T-cell (primary cell): ENCODE measurements around the gene PSIP1. TPM values are rescaled to one million over a fixed set of nuclear protein-coding genes. Genes with fewer than 3 reads are reported as not detected.
A peak's percentile ranks its signal among the peaks of the same experiment; 100 is the strongest.

Experiments
- ATAC-seq, 4 experiments: fragments of 200-7000 bp in 3 of 4; fragments of 150-1000 bp in 1 of 4; cut with Tn5 transposase; replicated peaks in 1 of 4; 1 replicate in 3 of 4; 2 replicates in 1 of 4; pipeline ENCODE4 v1.10.0; 2021; ENCODE audit warnings: moderate library complexity in 3 of 4, mild to moderate bottlenecking in 2 of 4, moderate number of reproducible peaks in 1 of 4
- CTCF ChIA-PET, 2 donors: fragments of 300-600 bp; sonication (Branson Sonifier 250); formaldehyde crosslinking; loops; one replicate each; lab custom pipeline; 2022; ENCODE audit warnings: antibody characterized with exemption in 2 of 2; lab: Charles Lee
- POLR2A ChIA-PET, 2 donors: fragments of 300-600 bp; sonication (Branson Sonifier 250); formaldehyde crosslinking; loops; one replicate each; lab custom pipeline; 2022; ENCODE audit warnings: antibody characterized with exemption in 2 of 2; lab: Charles Lee
- DNase-seq, 35 experiments: peaks; one replicate each; pipeline versions ENCODE4 v3.0.0 to v3.0.0-alpha.2; 2013 to 2023
- H3K27ac ChIP-seq: one replicate; pipeline ENCODE4 v1.5.1; 2013; ENCODE audit warnings: low read length
- H3K27me3 ChIP-seq, 2 experiments: replicated peaks in 1 of 2; 1 replicate in 1 of 2; 2 replicates in 1 of 2; pipeline versions ENCODE4 v1.6.1 to v1.7.0; 2013; ENCODE audit warnings: low read length in 1 of 2, mixed read lengths in 1 of 2; ENCODE audit not compliant: control insufficient read depth in 2 of 2, insufficient read depth in 2 of 2; ENCODE audit errors: extremely low read depth in 1 of 2
- H3K36me3 ChIP-seq, 2 donors: 1 replicate in 1 of 2; 2 replicates in 1 of 2; pipeline versions ENCODE4 v1.6.1 to v1.7.0; 2013; ENCODE audit warnings: low read length in 1 of 2; ENCODE audit not compliant: control insufficient read depth in 2 of 2, insufficient read depth in 1 of 2; ENCODE audit errors: extremely low read depth in 1 of 2
- H3K4me1 ChIP-seq, 2 experiments: 1 replicate in 1 of 2; 2 replicates in 1 of 2; pipeline versions ENCODE4 v1.6.1 to v1.7.0; 2013; ENCODE audit warnings: low read length in 2 of 2, mixed read lengths in 1 of 2; ENCODE audit not compliant: insufficient read depth in 2 of 2, control insufficient read depth in 1 of 2; ENCODE audit errors: extremely low read depth in 1 of 2
- H3K4me3 ChIP-seq, 2 donors: 1 replicate in 1 of 2; 2 replicates in 1 of 2; pipeline versions ENCODE4 v1.5.1 to v1.7.0; 2013; ENCODE audit warnings: mild to moderate bottlenecking in 2 of 2, low read length in 1 of 2, moderate library complexity in 1 of 2; ENCODE audit not compliant: control insufficient read depth in 1 of 2; ENCODE audit errors: extremely low read depth in 1 of 2
- H3K9me3 ChIP-seq: 2 replicates; pipeline ENCODE4 v1.7.0; 2013
- H3K27ac Mint-ChIP-seq, 2 donors: one replicate each; pipeline ENCODE4 v1.8.0; 2020 to 2021; ENCODE audit warnings: mild to moderate bottlenecking in 2 of 2, mixed read lengths in 2 of 2
- H3K27me3 Mint-ChIP-seq, 2 donors: one replicate each; pipeline ENCODE4 v1.8.0; 2021 to 2022; ENCODE audit warnings: mixed read lengths in 2 of 2
- H3K36me3 Mint-ChIP-seq: one replicate; pipeline ENCODE4 v1.8.0; 2021; ENCODE audit warnings: mixed read lengths
- H3K4me1 Mint-ChIP-seq, 3 donors: one replicate each; pipeline ENCODE4 v1.8.0; 2020 to 2022; ENCODE audit warnings: mixed read lengths in 3 of 3, mild to moderate bottlenecking in 1 of 3
- H3K4me3 Mint-ChIP-seq, 3 donors: one replicate each; pipeline ENCODE4 v1.8.0; 2020 to 2022; ENCODE audit warnings: mild to moderate bottlenecking in 3 of 3, mixed read lengths in 3 of 3, moderate library complexity in 3 of 3
- H3K9me3 Mint-ChIP-seq, 3 donors: one replicate each; pipeline ENCODE4 v1.8.0; 2020 to 2022; ENCODE audit warnings: mixed read lengths in 3 of 3
- WGBS: methylation state at CpG from one replicate; pipeline ENCODE4 v1.1.5; 2013; ENCODE audit warnings: missing lambda C conversion rate; ENCODE audit not compliant: insufficient coverage; 5-methylcytosine and 5-hydroxymethylcytosine counted together
- total RNA-seq, 35 experiments: library from RNA in 6 of 35; stranded (reverse) in 6 of 35; fragments of 120-200 nt in 1 of 35; gene quantifications; one replicate each; pipeline versions ENCODE4 v1.2.1 to v1.2.4 and lab custom pipeline; 2013 to 2026

The PSIP1 gene
- total RNA-seq, 5 donors from 2014 or later (not counting 1 experiment from before 2014, with no cell fraction given) = 125 to 140 (median 132) TPM

GRCh38 chr9:15512204-15512603 lies 1.4 kb upstream of the PSIP1 start:
- Histone ChIP-seq H3K36me3 (peaks cover 0 to 4% of the 10 kb centered on the region in 2 donors), H3K4me1 (peaks cover 9 to 35% of the 10 kb centered on the region in 2 experiments), H3K27me3 (no peaks in the 10 kb centered on the region), H3K4me3 (no peak overlapping the region), H3K9me3 (no peaks in the 10 kb centered on the region), H3K27ac (peak overlapping the region; percentile 99)
- peak overlapping the region; percentile 71 to 100 for H3K27ac Mint-ChIP-seq
- peak overlapping the region in 2 of 3 donors; percentile 22 to 98 for H3K4me3 Mint-ChIP-seq
- CTCF ChIA-PET = interaction anchor here in 1 of 2 donors (1.2 to 1.8 kb wide), 4 partner anchors 21 to 94 kb away, joined by 5 to 9 read pairs (median 6); partner anchors contain the start of gene CCDC171
- POLR2A ChIA-PET = interaction anchor here (0.5 to 1.7 kb wide), 2 partner anchors 22 to 79 kb away, joined by 3 to 7 read pairs; no protein-coding TSS in a partner anchor
- WGBS = 100% methylated on average over 1 of the region's 1 CpG
- H3K9me3 Mint-ChIP-seq = no peaks in the 10 kb centered on the region
- DNase-seq = no peak
- ATAC-seq = no peak
- H3K27me3 Mint-ChIP-seq = no peaks in the 10 kb centered on the region
- peaks cover 46 to 54% (median 47%) of the 10 kb centered on the region in 3 donors for H3K4me1 Mint-ChIP-seq
- peaks cover 8% of the 10 kb centered on the region for H3K36me3 Mint-ChIP-seq

DNA sequence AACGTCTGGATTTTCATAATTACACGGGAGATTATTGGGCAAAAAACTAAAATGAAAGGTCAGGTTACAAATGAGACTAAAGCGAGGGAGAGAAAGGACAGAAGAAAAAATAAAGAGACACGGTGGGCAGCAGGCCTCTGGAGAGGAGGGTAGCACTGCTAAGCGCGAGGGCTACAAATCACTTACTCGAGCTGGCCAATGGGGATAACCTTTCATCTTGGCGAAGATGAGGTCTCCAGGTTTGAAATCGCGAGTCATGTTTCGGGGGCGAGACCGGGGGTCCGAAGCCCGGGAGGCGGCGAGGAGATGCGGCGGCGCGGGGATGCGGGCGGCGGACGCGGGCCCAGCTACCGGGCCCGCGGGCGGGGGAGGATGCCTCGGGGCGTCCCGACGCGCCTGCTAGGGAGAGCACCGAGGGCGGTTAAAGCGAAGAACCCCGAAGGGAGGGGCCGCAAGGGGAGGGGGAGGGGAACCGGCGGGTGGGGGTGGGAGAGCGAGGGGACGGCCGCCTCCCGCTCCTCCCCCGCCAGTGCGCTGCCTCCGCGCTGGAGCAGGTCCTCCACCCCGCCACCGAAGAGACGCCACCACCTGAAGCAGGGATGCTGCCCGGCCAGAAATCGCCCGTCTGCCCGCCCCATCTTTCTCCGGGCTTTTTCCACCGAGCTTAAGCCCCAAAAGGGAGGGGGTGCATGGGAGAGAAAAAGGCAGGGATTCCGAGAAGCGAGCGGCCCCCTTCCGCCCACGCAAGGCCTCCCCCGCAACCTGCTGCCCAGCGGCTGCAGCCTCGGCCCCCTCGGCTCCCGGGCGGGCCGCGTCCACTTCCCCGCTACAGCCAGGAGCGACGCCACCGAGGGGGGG lies 610 bp downstream of the PSIP1 start:
- under 1% methylated on average over 40 of the region's 76 CpGs for WGBS
- H3K4me1 ChIP-seq = peaks cover 10 to 37% of the 10 kb centered on the region in 2 experiments
- ChIA-PET POLR2A (interaction anchor here in 1 of 2 donors (0.6 to 1.7 kb wide), 5 partner anchors 14 to 43 kb away, joined by 3 to 7 read pairs (median 4); partner anchors contain the start of gene CCDC171), CTCF (interaction anchor here in 1 of 2 donors (0.6 to 1.1 kb wide), 3 partner anchors 41 to 153 kb away, joined by 3 to 8 read pairs (median 4); partner anchors contain the start of gene CCDC171)
- peak overlapping the region; percentile 87 to 98 (median 89) for H3K4me3 Mint-ChIP-seq
- no peaks in the 10 kb centered on the region for H3K27me3 ChIP-seq
- DNase-seq (peak in 34 of 35 experiments; percentile 32 to 77 (median 56)), ATAC-seq (peak; percentile 52 to 58 (median 54))
- H3K27ac Mint-ChIP-seq = peak overlapping the region; percentile 94 to 95
- H3K4me1 Mint-ChIP-seq = peaks cover 63 to 71% (median 64%) of the 10 kb centered on the region in 3 donors
- no peaks in the 10 kb centered on the region for H3K27me3 Mint-ChIP-seq
- peak overlapping the region; percentile 94 for H3K4me3 ChIP-seq
- peaks cover 22% of the 10 kb centered on the region for H3K36me3 Mint-ChIP-seq
- H3K36me3 ChIP-seq = peaks cover 2 to 23% of the 10 kb centered on the region in 2 donors
- peak overlapping the region; percentile 64 for H3K27ac ChIP-seq
- H3K9me3 ChIP-seq = no peaks in the 10 kb centered on the region
- no peaks in the 10 kb centered on the region for H3K9me3 Mint-ChIP-seq

GRCh38 chr9:15505921-15506320 lies 4.8 kb downstream of the PSIP1 start:
- Histone ChIP-seq H3K27ac (no peak overlapping the region), H3K9me3 (no peaks in the 10 kb centered on the region), H3K36me3 (peaks cover 8 to 43% of the 10 kb centered on the region in 2 donors), H3K4me3 (no peak overlapping the region), H3K27me3 (no peaks in the 10 kb centered on the region), H3K4me1 (peaks cover 19 to 23% of the 10 kb centered on the region in 2 experiments)
- CTCF ChIA-PET = interaction anchor here (0.5 to 1.8 kb wide), 4 partner anchors 10 to 100 kb away, joined by 3 to 9 read pairs (median 4); partner anchors contain the start of gene CCDC171 (in 1 of the 2)
- 88% methylated on average over 3 of the region's 3 CpGs for WGBS
- ATAC-seq (no peak), DNase-seq (peak in 1 of 35 experiments; percentile 26)
- Mint-ChIP-seq H3K4me1 (peaks cover 69 to 74% (median 72%) of the 10 kb centered on the region in 3 donors), H3K36me3 (peaks cover 40% of the 10 kb centered on the region), H3K27ac (no peak overlapping the region), H3K9me3 (no peaks in the 10 kb centered on the region), H3K4me3 (peak overlapping the region in 1 of 3 donors; percentile 27), H3K27me3 (no peaks in the 10 kb centered on the region)
- POLR2A ChIA-PET = no interaction called here

DNA sequence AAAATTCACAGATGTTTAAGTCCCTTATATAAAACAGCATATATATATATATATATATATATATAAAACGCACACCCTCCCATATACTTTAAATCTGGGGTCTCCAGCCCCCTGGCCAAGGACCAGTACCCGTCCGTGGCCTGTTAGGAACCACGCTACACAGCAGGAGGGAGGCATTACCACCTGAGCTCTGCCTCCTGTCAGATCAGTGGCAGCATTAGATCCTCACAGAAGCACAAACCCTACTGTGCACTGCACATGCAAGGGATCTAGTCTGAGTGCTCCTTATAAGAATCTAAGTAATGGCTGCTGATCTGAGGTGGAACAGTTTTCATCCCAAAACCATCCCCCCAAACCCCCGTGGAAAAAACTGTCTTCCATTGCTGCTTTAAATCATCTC lies 9.0 kb downstream of the PSIP1 start:
- Histone ChIP-seq H3K27ac (no peak overlapping the region), H3K36me3 (peaks cover 16 to 47% of the 10 kb centered on the region in 2 donors), H3K27me3 (no peaks in the 10 kb centered on the region), H3K9me3 (no peaks in the 10 kb centered on the region), H3K4me1 (peaks cover 15 to 26% of the 10 kb centered on the region in 2 experiments), H3K4me3 (no peak overlapping the region)
- ChIA-PET CTCF (interaction anchor here (0.7 to 1.0 kb wide), 3 partner anchors 46 to 192 kb away, joined by 3 to 4 read pairs (median 3); no protein-coding TSS in a partner anchor), POLR2A (interaction anchor here (0.7 to 1.2 kb wide), 2 partner anchors 51 kb away, joined by 3 read pairs; partner anchors contain the start of gene CCDC171 (in 2 of the 2))
- Mint-ChIP-seq H3K4me3 (peak overlapping the region in 1 of 3 donors; percentile 8), H3K36me3 (peaks cover 44% of the 10 kb centered on the region), H3K27ac (no peak overlapping the region), H3K4me1 (peaks cover 73 to 77% (median 74%) of the 10 kb centered on the region in 3 donors), H3K9me3 (no peaks in the 10 kb centered on the region), H3K27me3 (no peaks in the 10 kb centered on the region)
- DNase-seq (no peak), ATAC-seq (no peak)
- WGBS = no CpG with 5 or more reads among the region's 5 CpGs

DNA sequence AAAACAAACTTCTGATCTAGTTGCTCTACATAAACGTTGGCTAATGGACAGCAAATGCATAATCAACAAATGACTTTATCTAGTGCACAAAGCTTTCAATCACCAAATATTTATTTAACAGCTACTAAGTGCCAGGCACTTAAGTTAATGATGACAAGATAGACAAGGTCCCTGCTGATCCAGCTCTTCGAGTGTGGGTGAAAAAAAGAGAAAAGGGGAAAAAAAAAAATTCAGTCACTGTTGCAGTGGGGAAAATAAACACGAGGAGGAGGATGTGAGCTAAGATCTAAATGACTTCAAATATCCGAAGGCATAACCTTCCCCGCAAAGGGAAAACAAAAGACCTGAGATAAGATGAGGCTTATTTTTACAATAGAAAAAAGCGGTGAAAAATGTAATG lies 9.6 kb downstream of the PSIP1 start:
- Histone ChIP-seq H3K27me3 (no peaks in the 10 kb centered on the region), H3K27ac (no peak overlapping the region), H3K4me1 (peaks cover 15 to 26% of the 10 kb centered on the region in 2 experiments), H3K4me3 (no peak overlapping the region), H3K36me3 (peaks cover 16 to 41% of the 10 kb centered on the region in 2 donors), H3K9me3 (no peaks in the 10 kb centered on the region)
- Mint-ChIP-seq H3K27me3 (no peaks in the 10 kb centered on the region), H3K4me3 (peak overlapping the region; percentile 2 to 44 (median 23)), H3K4me1 (peaks cover 73 to 77% (median 74%) of the 10 kb centered on the region in 3 donors), H3K27ac (peak overlapping the region; percentile 50 to 57), H3K9me3 (no peaks in the 10 kb centered on the region), H3K36me3 (peaks cover 42% of the 10 kb centered on the region)
- POLR2A ChIA-PET = interaction anchor here (0.7 to 1.2 kb wide), 4 partner anchors 12 to 52 kb away, joined by 3 to 7 read pairs (median 4); partner anchors contain the start of gene CCDC171 (in 2 of the 2)
- WGBS = 58% methylated on average over 3 of the region's 6 CpGs
- ATAC-seq = peak in 1 of 4 experiments; percentile 46
- CTCF ChIA-PET = interaction anchor here (0.6 to 1.3 kb wide), 7 partner anchors 13 to 191 kb away, joined by 3 to 9 read pairs (median 4); no protein-coding TSS in a partner anchor
- peak in 1 of 35 experiments; percentile 34 for DNase-seq
